ENCODE results near the gene RSPH4A. TPM values are rescaled to one million over a fixed set of nuclear protein-coding genes. Genes with fewer than 3 reads are reported as not detected.

The RSPH4A gene
- total and polyA plus RNA-seq, 2 of the 8 experiments (the other 6 are each of a cell fraction or from before 2014, with no cell fraction given) = 0.38 to 0.52 TPM

- TF ChIP-seq JUN (IDR thresholded peaks at IDR 0.05; ENCODE audit: low read depth, low read length) = no peak
Observed at GRCh38 chr6:116568821-116569755, 47.2 kb upstream of the RSPH4A start (continued).

All from H1 (cell line).